GM06990 (cell line): ENCODE results near the gene ZNRD2.
"Not testable (repeated sequence)": the region's sequence is repeated elsewhere in the genome, so short reads cannot be mapped to it uniquely, and the experiment has no call there.

ENCODE experiments used
- DNase-seq: peaks from one replicate; pipeline ENCODE4 v3.0.0-alpha.2; 2011; ENCODE audit not compliant: insufficient read length; ENCODE audit errors: extremely low read depth
- H3K27me3 ChIP-seq: replicated peaks from 2 replicates; pipeline ENCODE4 v1.6.0; 2011; ENCODE audit warnings: low read length; ENCODE audit not compliant: control insufficient read depth, insufficient read depth
- H3K36me3 ChIP-seq: 2 replicates; pipeline ENCODE4 v1.5.1; 2011; ENCODE audit warnings: low read length; ENCODE audit not compliant: control insufficient read depth, insufficient read depth
- H3K4me3 ChIP-seq: replicated peaks from 2 replicates; pipeline ENCODE4 v1.5.1; 2011; ENCODE audit warnings: low read depth, mild to moderate bottlenecking, control low read depth, low read length
- CTCF ChIP-seq: IDR thresholded peaks from 2 replicates; pipeline ENCODE4 v1.5.1; 2011; ENCODE audit warnings: low read length, control low read depth, mild to moderate bottlenecking, inconsistent platforms; ENCODE audit not compliant: insufficient read depth, poor library complexity, severe bottlenecking

Gene ZNRD2

DNA sequence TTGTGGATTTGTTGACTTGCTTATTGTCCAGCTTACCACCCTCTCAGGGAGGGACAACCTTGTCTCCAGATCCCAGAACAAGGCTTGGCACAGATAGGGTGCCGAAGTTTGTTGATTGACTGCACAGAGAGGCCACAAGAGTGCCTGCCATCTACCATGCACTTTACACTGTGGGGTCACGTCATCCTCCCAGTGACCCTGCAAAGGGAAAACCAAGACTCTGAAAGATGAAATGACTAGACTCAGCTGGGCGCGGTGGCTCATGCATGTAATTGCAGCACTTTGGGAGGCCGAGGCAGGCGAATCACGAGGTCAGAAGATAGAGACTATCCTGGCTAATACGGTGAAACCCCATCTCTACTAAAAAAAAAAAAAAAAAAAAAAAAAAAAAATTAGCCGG, 7.5 kb upstream of the ZNRD2 start:
- Histone ChIP-seq H3K36me3 (no peaks in the 10 kb centered on the region), H3K27me3 (no peaks in the 10 kb centered on the region), H3K4me3 (no peak overlapping the region)
- no peak for TF ChIP-seq CTCF
- DNase-seq, result no peak

GRCh38 chr11:65563601-65564000, 6.7 kb upstream of the ZNRD2 start:
- TF ChIP-seq CTCF, result no peak
- DNase-seq, result no peak
- no peak overlapping the region for H3K4me3 ChIP-seq
- H3K36me3 ChIP-seq, result no peaks in the 10 kb centered on the region
- H3K27me3 ChIP-seq, result no peaks in the 10 kb centered on the region

DNA sequence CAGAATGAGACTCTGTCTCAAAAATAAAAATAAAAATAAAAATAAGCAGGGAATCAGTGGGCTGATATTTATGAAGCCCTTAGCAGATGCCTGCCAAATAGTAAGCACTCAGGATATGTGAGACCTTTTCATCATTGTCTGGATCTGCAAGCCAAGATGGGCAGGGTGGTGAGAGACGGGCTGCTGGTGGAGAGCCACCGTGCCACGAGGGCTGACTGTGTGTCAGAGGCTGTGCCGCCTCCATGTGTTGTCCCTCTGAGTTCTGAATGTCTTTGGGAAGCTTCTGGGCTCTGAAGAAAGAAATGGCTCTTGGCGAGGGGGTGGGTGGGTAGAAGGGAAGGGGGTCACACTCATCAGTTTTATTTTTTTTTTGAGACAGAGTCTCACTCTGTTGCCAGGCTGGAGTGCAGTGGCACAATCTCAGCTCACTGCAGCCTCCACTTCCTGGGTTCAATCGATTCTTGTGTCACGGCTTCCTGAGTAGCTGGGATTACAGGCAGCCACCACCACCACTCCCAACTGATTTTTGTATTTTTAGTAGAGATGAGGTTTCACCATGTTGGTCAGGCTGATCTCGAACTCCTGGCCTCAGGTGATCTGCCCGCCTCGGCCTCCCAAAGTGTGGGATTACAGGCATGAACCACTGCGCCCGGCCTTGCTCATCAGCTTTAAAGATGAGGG, 5.3 kb upstream of the ZNRD2 start:
- not testable (repeated sequence) for H3K4me3 ChIP-seq, H3K36me3 ChIP-seq, H3K27me3 ChIP-seq, DNase-seq

DNA sequence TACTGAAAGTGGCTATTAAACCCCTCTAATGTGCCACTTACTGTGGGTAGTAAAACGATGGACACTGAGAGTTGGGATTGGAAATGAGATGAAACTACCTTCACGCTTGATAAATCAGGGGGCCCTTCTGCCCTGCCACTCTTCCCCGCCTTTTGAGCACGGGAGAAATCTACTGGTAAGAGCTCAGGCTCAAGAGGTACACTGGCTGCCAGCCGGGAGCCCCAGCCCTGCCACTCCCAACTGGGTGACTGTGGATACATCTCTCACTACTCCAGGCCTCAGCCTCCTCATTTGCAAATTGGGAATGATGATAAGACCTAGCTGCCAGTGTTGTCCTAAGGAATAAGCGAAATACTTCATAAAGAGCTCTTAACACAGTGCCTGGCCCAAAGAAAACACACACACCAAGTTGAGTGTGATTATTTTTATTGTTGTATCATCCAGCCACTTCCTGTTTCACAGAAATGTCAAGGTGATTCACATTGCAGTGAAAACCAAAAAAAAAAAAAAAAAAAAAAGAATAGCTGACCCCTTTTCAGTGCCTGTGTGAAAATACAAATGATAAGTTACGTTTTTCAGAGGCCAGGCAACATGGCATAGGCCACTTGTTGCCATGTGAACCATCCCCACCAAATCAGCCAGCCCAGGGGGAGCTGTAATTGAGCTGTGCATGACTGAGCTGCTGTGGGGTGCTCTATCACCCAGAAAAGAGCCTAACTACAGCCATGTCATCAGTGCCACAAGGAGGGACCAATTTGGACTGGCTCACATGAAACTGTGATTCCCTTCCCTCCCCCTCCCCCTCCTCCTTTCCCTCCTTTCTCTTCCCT, 4.4 kb upstream of the ZNRD2 start:
- no peak for DNase-seq
- no peak for TF ChIP-seq CTCF
- Histone ChIP-seq H3K36me3 (no peaks in the 10 kb centered on the region), H3K4me3 (no peak overlapping the region), H3K27me3 (no peaks in the 10 kb centered on the region)

DNA sequence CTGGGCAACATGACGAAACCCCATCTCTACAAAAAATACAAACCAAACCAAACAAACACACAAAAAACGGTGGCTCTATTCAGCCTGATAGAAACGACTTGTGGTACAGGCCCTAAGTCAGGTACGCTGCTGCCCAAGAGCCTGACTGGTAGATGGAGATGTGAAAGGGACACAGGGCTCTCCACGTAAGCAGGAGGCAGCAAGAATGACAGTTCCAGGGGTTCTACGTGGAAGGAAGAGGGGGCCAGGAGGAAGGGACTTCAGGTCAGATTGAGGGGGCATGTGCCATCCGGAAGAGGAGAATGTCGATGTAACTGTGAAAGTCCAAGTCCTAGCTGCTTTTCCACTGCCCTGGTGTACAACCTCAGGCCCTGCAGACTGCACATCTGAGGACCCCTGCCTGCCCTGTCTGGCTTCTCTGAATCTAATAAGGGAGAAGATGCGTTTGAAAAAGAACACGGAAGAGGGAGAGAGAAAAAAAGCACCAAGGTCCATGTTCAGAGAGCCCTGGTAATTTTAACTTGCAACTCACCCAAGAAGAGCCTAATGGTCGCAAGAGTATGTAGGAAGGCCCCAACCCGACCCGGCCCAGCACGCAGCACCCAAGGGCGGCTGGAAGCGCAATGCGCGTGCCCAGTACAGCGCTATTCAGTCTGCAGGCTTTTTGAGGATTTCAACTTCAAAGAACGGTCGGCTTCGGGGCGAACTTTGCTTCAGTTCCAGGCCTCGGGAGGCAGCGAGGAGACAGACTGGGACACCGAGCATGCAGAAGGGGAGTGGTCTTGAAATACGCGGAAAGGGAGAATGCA, 909 bp upstream of the ZNRD2 start:
- H3K36me3 ChIP-seq, result no peaks in the 10 kb centered on the region
- no peak for DNase-seq
- H3K4me3 ChIP-seq, result peak overlapping the region; percentile 82
- no peaks in the 10 kb centered on the region for H3K27me3 ChIP-seq
- TF ChIP-seq CTCF, result no peak

GRCh38 chr11:65571420-65571819, 1.1 kb downstream of the ZNRD2 start:
- no peak for DNase-seq
- Histone ChIP-seq H3K4me3 (peak overlapping the region; percentile 82), H3K27me3 (no peaks in the 10 kb centered on the region), H3K36me3 (no peaks in the 10 kb centered on the region)
- TF ChIP-seq CTCF, result no peak
